Heart right ventricle (tissue), 16 donors: ENCODE measurements around the gene SSTR5. TPM values are rescaled to one million over a fixed set of nuclear protein-coding genes. Genes with fewer than 3 reads are reported as not detected.

ENCODE experiments used
- ATAC-seq, 8 donors: fragments of 200-7000 bp; cut with Tn5 transposase; one replicate each; pipeline ENCODE4 v1.9.1; 2020; ENCODE audit warnings: mild to moderate bottlenecking in 8 of 8, moderate library complexity in 8 of 8, moderate number of reproducible peaks in 1 of 8
- DNase-seq, 2 donors: peaks; one replicate each; pipeline ENCODE4 v3.0.0-alpha.2; 2020
- H3K27ac ChIP-seq, 10 donors: fragments of 200-600 bp; sonication (generic) in 2 of 10; one replicate each; pipeline versions ENCODE4 v1.5.0 to v1.8.0; 2020 to 2022; ENCODE audit warnings: mild to moderate bottlenecking in 3 of 10
- H3K27me3 ChIP-seq, 7 donors: fragments of 200-600 bp; one replicate each; pipeline ENCODE4 v1.8.0; 2021 to 2022; ENCODE audit warnings: mild to moderate bottlenecking in 2 of 7
- H3K36me3 ChIP-seq, 9 donors: fragments of 200-600 bp; sonication (generic) in 1 of 9; one replicate each; pipeline versions ENCODE4 v1.5.0 to v1.8.0; 2020 to 2022; ENCODE audit warnings: mild to moderate bottlenecking in 2 of 9
- H3K4me1 ChIP-seq, 9 donors: fragments of 200-600 bp; sonication (generic) in 1 of 9; one replicate each; pipeline versions ENCODE4 v1.5.0 to v1.8.0; 2020 to 2022; ENCODE audit warnings: mild to moderate bottlenecking in 4 of 9
- H3K4me3 ChIP-seq, 10 donors: fragments of 200-600 bp; sonication (generic) in 2 of 10; one replicate each; pipeline versions ENCODE4 v1.5.0 to v1.8.0; 2020 to 2022; ENCODE audit warnings: mild to moderate bottlenecking in 7 of 10, moderate library complexity in 2 of 10
- H3K9me3 ChIP-seq, 11 donors: fragments of 200-600 bp in 10 of 11; sonication (generic) in 2 of 11; one replicate each; pipeline versions ENCODE4 v1.5.0 to v1.8.0; 2013 to 2022; ENCODE audit warnings: mild to moderate bottlenecking in 2 of 11, control low read depth in 1 of 11, moderate library complexity in 1 of 11
- WGBS, 2 donors: extraction: QIAGEN DNeasy Blood & Tissue Kit; methylation state at CpG; one replicate each; pipeline ENCODE4 v1.1.7; 2013; ENCODE audit warnings: inconsistent platforms in 1 of 2; 5-methylcytosine and 5-hydroxymethylcytosine counted together
- intact Hi-C, 10 donors: fragments of 100-400 bp; cut with DNase I; formaldehyde crosslinking; loops; one replicate each; pipeline versions ENCODE4 v1.11.1 to v1.14.2; 2022
- polyA plus RNA-seq, 2 donors: library from polyadenylated mRNA; stranded (reverse); fragments of 200-250 nt; gene quantifications; one replicate each; pipeline ENCODE4 v1.2.3, GENCODE V29; 2013
- total RNA-seq, 10 donors: library from RNA; stranded (reverse); fragmentation: NEBNext Ultra II Directional in 3 of 10; extraction: Animal tissue kit (Norgen Biotek cat#: 25700) in 3 of 10; gene quantifications; one replicate each; pipeline versions ENCODE4 v1.2.1 to v1.2.4, GENCODE V29; 2021 to 2023
- TF ChIP-seq, protein P1 (sequence below), 9 donors: fragments of 200-600 bp; sonication (generic) in 2 of 9; IDR thresholded peaks; one replicate each; pipeline versions ENCODE4 v1.5.0 to v1.8.0; 2021 to 2022; ENCODE audit warnings: antibody characterized with exemption in 9 of 9, mild to moderate bottlenecking in 5 of 9, moderate library complexity in 1 of 9
- donor health status: Arrhythmogenic right ventricular cardiomyopathy.
- donor health status: ischemic (EF 13 %, LVEDD 7.1; RV severe dilation, severe dysfunction).
- donor health status: healthy with polysubstance abuse.
- donor health status: DM: no; HTN: yes; CAD: no.
- donor health status: DM: no; HTN: no; CAD: no.
- donor health status: ischemic (EF 25% LVEDD 6.9; RV normal size, moderate dysfunction).
- donor health status: ischemic (EF 25% LVEDD 5.7; RV mildly dilated, moderate dysfunction).
- donor health status: healthy.
- donor health status: DM: yes; HTN: yes; CAD: no.
- donor health status: Ischemic cardiomyopathy.
- donor health status: ischemic (EF 35%, LVEDD 5.7; RV mildly dilated, moderate dysfunction).
- donor health status: nonischemic (EF 11% LVEDD 7.7; RV severe dilation, severe dysfunction).
- donor health status: DM: yes; HTN: yes; CAD: no.
- donor health status: PGD.
- donor health status: ischemic (EF 29% LVEDD 5.4; RV normal size, mild dysfunction).
- donor health status: nonischemic (EF 23%, LVEDD 6.1; RV moderate dilation, normal function).

The SSTR5 gene
- total and polyA plus RNA-seq, 12 donors: 0.39 to 32.0 (median 5.4) TPM

GRCh38 chr16:1119766-1120576 lies 47.4 kb downstream of the SSTR5 start:
- TF ChIP-seq, protein P1, sequence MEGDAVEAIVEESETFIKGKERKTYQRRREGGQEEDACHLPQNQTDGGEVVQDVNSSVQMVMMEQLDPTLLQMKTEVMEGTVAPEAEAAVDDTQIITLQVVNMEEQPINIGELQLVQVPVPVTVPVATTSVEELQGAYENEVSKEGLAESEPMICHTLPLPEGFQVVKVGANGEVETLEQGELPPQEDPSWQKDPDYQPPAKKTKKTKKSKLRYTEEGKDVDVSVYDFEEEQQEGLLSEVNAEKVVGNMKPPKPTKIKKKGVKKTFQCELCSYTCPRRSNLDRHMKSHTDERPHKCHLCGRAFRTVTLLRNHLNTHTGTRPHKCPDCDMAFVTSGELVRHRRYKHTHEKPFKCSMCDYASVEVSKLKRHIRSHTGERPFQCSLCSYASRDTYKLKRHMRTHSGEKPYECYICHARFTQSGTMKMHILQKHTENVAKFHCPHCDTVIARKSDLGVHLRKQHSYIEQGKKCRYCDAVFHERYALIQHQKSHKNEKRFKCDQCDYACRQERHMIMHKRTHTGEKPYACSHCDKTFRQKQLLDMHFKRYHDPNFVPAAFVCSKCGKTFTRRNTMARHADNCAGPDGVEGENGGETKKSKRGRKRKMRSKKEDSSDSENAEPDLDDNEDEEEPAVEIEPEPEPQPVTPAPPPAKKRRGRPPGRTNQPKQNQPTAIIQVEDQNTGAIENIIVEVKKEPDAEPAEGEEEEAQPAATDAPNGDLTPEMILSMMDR (IDR thresholded peaks at IDR 0.05): no peak
- Histone ChIP-seq H3K36me3 (no peaks in the 10 kb centered on the region), H3K27ac (no peak overlapping the region), H3K4me1 (no peaks in the 10 kb centered on the region), H3K27me3 (peaks cover 0 to 82% (median 71%) of the 10 kb centered on the region in 7 donors), H3K4me3 (no peak overlapping the region), H3K9me3 (no peaks in the 10 kb centered on the region)
- intact Hi-C loops: no loop called here
- WGBS, 2 donors: 67 to 71% methylated on average over 35 of the region's 35 CpGs
- DNase-seq (no peak), ATAC-seq (no peak)

DNA sequence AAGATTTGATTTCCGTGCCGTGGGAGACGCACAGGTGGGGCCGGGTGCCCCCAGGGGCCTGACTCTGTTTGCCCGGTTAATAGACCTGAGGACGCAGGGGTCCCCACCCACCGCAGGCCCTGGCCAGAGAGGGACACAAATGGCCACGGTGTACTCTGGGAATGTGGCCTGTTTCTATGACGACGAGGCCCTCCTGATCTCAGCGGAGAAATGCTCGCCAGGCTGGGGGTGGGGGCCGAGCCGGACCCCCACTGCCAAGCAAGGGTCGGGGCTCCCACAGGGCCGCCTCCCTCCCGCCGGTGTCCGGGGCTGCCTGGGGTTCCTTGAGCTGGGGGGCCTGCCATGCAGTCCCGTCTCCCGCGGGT lies 48.0 kb downstream of the SSTR5 start:
- no peak for DNase-seq
- Histone ChIP-seq H3K9me3 (no peaks in the 10 kb centered on the region), H3K4me1 (no peaks in the 10 kb centered on the region), H3K36me3 (no peaks in the 10 kb centered on the region), H3K27ac (no peak overlapping the region), H3K27me3 (peaks cover 0 to 82% (median 71%) of the 10 kb centered on the region in 7 donors), H3K4me3 (no peak overlapping the region)
- no peak for ATAC-seq
- intact Hi-C loops: no loop called here
- TF ChIP-seq, protein P1 (IDR thresholded peaks at IDR 0.05): no peak
- 73% methylated on average over 22 of the region's 22 CpGs for WGBS, 2 donors

GRCh38 chr16:1121009-1121408 lies 48.5 kb downstream of the SSTR5 start:
- no peaks in the 10 kb centered on the region for H3K9me3 ChIP-seq
- H3K27me3 ChIP-seq: peaks cover 0 to 80% (median 74%) of the 10 kb centered on the region in 7 donors
- TF ChIP-seq, protein P1 (IDR thresholded peaks at IDR 0.05): no peak
- no peak overlapping the region for H3K27ac ChIP-seq
- ATAC-seq (no peak), DNase-seq (no peak)
- no peaks in the 10 kb centered on the region for H3K4me1 ChIP-seq
- H3K36me3 ChIP-seq: no peaks in the 10 kb centered on the region
- 74 to 75% methylated on average over 21 to 23 of the region's 23 CpGs for WGBS, 2 donors
- intact Hi-C loops: no loop called here
- no peak overlapping the region for H3K4me3 ChIP-seq

GRCh38 chr16:1121601-1122397 lies 49.3 kb downstream of the SSTR5 start:
- DNase-seq (no peak), ATAC-seq (no peak)
- no peaks in the 10 kb centered on the region for H3K4me1 ChIP-seq
- TF ChIP-seq, protein P1 (IDR thresholded peaks at IDR 0.05): no peak
- H3K36me3 ChIP-seq: no peaks in the 10 kb centered on the region
- H3K4me3 ChIP-seq: no peak overlapping the region
- intact Hi-C loops: no loop called here
- H3K27ac ChIP-seq: no peak overlapping the region
- peaks cover 0 to 82% (median 74%) of the 10 kb centered on the region in 7 donors for H3K27me3 ChIP-seq
- H3K9me3 ChIP-seq: no peaks in the 10 kb centered on the region
- 75 to 76% methylated on average over 29 to 30 of the region's 30 CpGs for WGBS, 2 donors
